Fibroblast of skin of right biceps (primary cell): ENCODE data around the gene MROH2B.

Source experiments
- DNase-seq: peaks from one replicate; pipeline ENCODE4 v3.0.0-alpha.2; 2013

Gene MROH2B

DNA sequence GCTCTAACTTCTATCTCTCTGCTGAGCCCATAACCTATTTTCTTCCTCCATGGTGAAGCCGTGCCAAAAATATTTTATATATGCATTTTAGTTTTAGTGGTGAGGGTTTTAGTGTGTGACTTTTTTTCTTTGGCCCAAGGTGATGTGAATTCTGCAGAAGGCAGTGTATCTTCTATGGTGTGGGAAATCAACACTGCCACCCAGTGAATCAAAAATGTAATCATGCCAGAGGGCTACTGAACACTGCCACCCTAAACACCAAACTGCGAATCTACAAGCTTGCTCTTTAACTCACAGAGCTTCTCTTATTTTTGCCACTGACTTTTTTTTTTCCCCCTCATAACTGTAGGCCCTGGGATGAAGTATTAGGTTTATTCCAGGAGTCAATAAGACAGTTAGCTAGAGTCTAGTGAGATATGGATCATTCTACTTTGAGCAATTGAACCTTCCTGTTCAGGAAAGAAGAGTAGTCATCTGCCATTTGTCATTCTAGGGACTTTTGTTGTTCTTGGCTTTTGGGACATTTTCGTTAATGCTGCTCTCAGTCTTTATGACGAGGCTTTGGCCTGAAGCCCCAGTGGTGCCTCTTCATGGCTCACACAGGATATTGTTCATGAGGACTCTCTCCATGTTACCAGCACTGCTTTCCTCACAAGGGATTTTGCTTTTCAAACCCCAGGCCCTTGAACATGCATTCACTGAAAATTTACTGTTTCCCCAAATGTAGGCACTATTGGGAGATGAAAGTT lies 108.8 kb downstream of the MROH2B start:
- no peak for DNase-seq

DNA sequence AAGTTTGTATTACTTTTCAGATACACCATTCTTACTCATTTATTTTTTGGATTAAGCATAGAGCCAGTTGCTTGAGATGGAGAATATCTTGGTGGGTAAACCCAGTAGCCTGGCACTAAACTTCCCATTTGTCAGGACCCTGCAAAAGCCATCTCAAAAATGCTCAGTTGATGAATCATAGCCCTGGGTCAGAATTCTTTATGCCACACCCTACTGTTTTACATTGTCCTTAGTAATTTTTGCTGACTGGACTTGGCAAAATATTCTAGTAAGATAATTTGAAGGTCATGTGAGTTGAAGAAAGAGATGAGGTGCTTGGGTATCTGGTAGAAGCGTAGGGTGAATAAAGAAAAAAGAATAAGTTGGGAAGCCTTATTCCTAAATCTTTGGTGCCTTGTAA lies 111.1 kb downstream of the MROH2B start:
- DNase-seq, result no peak

DNA sequence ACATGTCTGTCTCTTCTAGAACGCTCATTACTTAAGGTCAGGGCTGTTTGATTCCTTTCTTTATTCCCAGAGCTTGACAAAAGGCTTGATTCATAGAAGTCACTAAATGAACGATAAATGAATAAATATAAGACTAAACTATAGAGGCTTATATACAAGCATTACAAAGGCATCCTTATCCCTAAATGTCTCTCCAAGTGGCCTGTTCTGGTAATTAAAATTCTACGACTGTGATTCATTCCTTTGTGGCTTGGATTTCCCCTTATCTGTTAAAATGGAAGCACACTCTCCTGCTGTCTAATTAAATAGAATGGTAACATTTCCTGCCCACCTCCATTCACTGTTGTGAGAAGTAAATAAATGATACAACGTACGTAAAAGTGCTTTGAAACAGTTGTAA lies 112.3 kb downstream of the MROH2B start:
- no peak for DNase-seq

DNA sequence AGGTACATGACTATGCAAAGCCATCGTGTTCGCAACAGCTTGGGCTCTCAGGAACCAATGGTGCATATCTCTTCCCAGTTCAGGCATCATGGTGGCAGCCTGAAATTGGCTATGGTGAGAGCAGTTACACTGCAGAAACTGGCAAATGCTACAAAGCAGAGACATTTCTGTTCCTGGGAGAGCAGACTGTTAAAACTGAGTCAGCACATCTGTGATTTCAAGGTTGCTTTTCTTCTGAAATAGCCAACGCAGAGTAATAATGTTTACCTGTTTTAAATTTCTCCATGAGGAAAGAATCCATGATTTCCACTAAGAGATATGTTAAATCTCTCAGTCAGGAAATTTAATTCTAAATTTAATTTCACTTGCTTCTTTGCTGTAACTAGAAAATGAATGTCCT lies 114.1 kb downstream of the MROH2B start:
- no peak for DNase-seq

DNA sequence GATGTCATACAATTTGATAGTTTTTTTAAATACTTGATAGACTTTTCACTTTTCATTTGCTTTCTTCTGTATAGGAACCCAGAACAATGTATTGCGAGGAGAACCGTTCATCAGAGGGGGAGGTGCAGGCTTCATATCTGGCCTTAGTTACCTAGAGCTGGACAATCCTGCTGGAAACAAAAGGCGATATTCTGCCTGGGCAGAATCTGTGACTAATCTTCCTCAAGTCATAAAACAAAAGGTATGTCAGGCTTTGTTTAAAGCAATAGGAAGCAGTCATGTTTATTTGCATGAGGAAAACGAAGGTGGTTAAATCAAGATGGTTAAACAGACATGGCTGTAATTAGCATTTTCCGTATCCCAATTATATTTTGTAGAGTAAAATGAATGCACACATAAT lies 115.8 kb downstream of the MROH2B start:
- DNase-seq, result no peak
